Umbilical cord (tissue), 2 donors: ENCODE data around the gene CD72. TPM values are rescaled to one million over a fixed set of nuclear protein-coding genes. Genes with fewer than 3 reads are reported as not detected.

Experiments used
- DNase-seq: peaks from one replicate; pipeline ENCODE4 v3.0.0-alpha.2; 2015; ENCODE audit warnings: low spot score
- total RNA-seq: library from RNA; depleted of rRNA; stranded (reverse); fragments of >200 nt; gene quantifications from one replicate; pipeline ENCODE4 v1.2.3, GENCODE V29; 2014; ENCODE audit warnings: low replicate concordance; ENCODE audit not compliant: insufficient read depth

Gene CD72
- total RNA-seq, result 2.6 TPM

DNA sequence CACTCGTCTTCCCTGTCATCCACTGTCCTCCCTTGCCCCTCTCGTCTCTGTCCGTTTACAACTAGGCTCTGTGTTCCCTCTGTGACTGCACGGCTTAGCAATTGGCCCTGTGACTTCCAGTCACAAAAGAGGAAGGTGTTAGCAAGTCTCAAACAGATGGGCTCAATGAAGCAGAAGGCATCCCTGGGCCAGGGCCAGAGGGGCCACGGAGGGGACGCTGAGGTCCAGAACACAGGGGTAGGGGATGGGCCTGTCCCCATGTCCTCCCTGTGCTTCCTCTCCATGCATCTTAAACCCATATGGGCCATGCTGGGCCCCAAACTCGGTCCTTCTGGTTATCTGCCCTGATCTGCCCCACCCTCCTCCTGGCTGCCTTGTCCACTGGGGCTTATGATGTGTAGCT lies at the start of gene CD72:
Gene CD72, minus strand, starts transcription at position 89 of the 403 bp plus-strand sequence. CDS start 110 bp downstream, outside the sequence.
- no peak for DNase-seq

- DNase-seq, result no peak
These were observed 49.7 kb upstream of the CD72 start for GRCh38 chr9:35667939-35668338.

GRCh38 chr9:35666549-35666948 lies 48.3 kb upstream of the CD72 start:
- DNase-seq, result no peak

DNA sequence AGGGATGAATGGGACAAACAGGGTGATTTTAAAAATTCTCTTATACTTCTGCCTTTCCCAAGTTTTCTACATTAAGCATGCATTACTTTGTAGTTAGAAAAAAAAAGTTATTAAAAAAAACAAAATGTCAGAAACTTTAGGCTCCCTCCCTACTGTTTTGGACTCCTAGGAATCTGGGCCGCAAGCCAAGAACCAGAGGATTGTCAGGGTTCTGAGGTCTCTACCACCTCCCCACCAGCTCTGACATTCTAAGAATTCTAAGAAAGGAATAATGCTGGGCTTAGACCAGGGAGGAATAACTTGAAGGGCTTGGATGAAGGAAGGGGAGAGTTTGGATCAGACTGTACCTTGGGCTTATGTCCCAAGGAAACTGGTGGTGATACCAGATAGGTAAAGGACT lies 47.8 kb upstream of the CD72 start:
- peak; percentile 56 for DNase-seq

DNA sequence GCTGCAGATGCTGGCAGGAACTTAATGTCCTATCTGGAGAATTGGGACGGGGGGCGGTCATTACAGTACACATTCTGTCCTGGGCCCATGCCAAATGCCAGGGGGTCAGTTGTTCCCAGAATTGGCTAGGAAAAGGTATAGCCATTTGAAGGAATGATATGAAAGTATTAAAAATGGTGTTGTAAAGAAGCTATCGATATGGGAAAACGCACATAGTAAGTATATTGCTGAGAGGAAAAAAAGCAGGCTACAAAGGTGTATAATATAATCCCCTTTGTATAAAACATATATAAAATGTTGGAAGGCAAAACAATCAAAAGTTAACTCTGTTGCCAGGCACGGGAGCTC lies 47.2 kb upstream of the CD72 start:
- no peak for DNase-seq

GRCh38 chr9:35664531-35665470 lies 46.6 kb upstream of the CD72 start, which contains the start of gene ARHGEF39:
Gene ARHGEF39, minus strand, starts transcription at chr9:35665195. Its CDS starts 26 bp downstream, at chr9:35665169.
- DNase-seq, result peak; percentile 84

DNA sequence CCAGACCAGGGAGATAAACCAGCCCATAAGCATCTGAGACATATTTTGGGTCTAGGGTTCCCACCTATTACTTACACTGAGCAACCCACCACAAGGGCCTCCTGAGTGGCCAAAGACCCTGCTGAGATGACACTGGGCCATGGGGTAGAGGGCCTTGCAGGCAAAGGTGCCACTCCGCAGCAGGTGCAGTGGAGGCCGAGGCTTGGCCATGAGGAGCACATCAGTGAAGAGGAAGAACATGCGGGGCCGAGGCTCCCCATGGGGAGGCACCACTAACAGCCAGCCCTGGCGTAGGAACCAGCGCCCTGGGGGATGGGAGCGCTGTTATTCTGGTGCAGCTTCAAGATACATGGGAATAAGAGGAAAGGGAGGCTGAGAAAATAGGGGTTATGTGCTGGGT lies 44.2 kb upstream of the CD72 start:
- DNase-seq, result no peak

- DNase-seq, result no peak
These were observed 43.6 kb upstream of the CD72 start for GRCh38 chr9:35661756-35662350.

DNA sequence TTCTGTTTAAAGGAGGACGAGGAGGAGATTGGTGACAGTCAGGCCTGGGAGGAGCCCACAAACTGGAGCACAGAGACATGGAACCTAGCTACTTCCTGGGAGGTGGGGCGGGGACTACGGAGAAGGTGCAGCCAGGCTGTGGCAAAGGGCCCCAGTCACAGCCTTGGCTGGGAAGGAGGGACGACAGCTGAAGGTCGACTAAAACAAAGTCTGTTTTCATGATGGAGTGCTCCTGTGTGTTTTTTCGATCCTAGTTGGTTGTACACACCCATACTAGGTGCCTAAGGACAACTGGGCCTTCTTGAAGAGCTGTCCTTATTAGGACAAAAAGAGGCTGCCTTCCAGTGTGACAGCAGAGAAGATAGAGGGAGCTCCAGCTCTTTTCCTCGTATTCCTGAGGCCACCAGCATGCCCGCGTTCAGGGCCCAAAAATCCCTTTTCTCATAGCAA lies 42.8 kb upstream of the CD72 start:
- DNase-seq, result peak; percentile 51

- DNase-seq, result peak; percentile 34
These were observed 41.1 kb upstream of the CD72 start for GRCh38 chr9:35659340-35659739.

DNA sequence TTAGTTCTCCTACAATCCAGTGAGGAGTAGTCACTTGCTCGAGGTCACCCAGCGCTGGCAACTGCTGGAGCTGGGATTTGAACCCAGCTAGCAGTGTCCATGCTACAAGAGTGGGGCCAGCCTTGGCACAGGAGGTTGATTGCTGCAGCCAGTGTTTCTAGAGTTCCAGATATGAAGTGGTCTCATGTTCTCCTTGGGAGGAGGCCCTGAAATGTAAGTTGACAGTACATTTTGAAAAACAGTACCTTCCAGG lies 40.7 kb upstream of the CD72 start:
- peak; percentile 37 for DNase-seq

GRCh38 chr9:35658137-35658967 lies 40.1 kb upstream of the CD72 start, which contains the start of gene CCDC107:
Gene CCDC107, plus strand, starts transcription at chr9:35658292. Its CDS starts 88 bp downstream, at chr9:35658380.
- peak; percentile 95 for DNase-seq

DNA sequence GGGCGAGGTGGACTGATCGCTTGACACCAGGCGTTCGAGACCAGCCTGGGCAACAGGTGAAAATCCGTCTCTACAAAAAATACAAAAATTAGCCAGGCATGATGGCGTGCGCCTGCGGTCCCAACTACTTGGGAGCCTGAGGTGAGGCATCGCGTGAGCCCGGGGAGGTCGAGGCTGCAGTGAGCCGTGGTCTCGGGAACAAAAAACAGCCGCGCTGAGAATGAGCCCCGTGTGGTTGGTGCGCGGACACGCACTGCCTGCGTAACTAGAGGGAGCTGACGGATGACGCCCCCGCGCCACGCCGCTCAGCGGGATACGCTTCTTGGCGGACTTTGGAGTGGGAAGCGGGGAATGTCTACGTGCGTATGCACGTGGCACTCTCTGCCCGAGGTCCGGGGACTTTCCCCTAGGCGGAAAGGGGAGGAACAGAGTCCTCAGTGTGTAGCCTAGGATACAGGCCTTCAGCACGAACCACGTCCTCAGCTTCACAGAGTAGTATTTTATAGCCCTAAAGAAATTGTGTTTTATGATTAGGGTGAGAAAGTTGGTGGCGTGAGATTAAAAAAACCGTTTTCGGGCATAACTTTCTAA lies 39.4 kb upstream of the CD72 start, which contains the start of gene RMRP:
Gene RMRP, minus strand, starts transcription at position 474 of the 591 bp plus-strand sequence.
- peak; percentile 100 for DNase-seq

GRCh38 chr9:35656831-35657545 lies 38.8 kb upstream of the CD72 start:
- peak; percentile 70 for DNase-seq

- no peak for DNase-seq
These were observed 38.1 kb upstream of the CD72 start for GRCh38 chr9:35656348-35656747.

GRCh38 chr9:35653611-35654010 lies 35.4 kb upstream of the CD72 start:
- DNase-seq, result no peak

GRCh38 chr9:35652829-35653209 lies 34.6 kb upstream of the CD72 start:
- no peak for DNase-seq

DNA sequence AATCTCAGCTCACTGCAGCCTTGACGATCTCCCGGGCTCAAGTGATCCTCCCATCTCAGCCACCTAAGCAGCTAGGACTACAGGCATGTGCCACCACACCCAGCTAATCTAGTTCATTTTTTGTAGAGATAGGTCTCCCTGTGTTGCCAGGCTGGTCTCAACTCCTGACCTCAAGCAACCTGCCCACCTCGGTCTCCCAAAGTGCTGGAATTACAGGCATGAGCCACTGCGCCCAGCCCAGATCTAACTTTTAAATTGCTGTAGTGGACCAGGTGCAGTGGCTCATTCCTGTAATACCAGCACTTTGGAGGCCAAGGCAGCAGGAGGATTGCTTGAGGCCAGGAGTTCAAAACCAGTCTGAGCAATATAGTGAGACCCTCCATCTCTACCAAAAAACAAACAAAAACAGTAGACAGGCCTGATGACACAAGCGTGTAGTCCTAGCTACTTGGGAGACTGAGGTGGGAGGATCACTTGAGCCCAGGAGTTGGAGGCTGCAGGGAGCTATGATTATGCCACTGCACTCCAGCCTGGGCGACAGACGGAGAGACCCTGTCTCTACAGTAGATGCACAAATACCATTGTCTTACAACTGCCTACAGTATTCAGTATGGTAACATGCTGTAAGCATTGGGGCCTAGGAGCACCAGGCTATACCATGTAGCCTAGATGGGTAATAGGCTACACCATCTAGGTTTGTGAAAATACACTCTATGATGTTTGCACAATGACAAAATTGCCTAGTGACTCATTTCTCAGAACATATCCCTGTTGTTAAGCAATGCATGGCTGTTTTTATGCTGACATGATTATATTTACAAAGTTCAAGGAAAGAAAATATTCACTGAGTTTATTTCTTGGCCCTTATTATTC lies 34.0 kb upstream of the CD72 start:
- DNase-seq, result no peak

DNA sequence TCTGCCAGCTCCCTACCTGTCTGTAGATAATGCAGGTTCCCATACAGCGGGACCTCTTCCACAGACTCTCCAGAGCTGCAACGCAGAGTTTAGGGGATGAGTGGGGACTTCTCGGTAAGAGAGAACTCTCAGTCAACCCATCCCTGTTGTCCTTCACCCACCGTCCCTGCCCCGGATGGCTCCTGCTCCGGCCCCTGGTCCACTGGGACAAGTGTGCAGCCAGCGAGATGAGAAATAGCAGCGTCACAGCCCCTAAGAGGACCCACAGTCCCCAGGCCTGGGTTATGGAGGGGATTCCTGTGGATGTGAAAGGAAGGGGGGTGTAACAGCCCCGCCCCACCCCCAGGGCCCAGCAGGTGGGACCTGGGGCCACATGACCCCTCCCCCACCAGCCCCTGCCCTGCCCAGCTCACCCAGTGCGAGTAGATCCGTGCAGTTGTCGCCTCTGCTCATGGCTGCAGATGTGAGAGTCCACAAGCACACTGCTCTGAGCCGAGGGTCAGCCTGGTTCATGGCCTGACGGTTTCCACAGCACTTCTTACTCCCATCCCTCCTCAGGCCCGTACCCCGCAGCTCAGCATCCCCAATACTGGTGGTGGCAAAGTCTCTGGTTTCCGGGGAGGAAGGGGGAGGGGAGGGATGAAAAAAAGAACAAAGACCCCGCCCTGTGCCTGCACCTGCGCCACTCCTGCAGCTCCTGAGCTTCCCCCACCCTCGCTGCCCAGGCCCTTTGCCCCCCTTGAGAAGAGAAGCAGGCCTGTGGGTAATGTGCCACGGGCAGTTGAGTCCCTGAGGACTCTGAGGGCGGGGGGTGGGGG lies 32.3 kb upstream of the CD72 start, which contains the start of gene SIT1:
Gene SIT1, minus strand, starts transcription at position 591 of the 818 bp plus-strand sequence. Its CDS starts 78 bp downstream, at position 513.
- DNase-seq, result no peak
